Sciatic nerve (tissue), 2 donors: ENCODE measurements around the gene PLEKHB2. TPM values are rescaled to one million over a fixed set of nuclear protein-coding genes. Genes with fewer than 3 reads are reported as not detected.
"Not testable (repeated sequence)": the region's sequence is repeated elsewhere in the genome, so short reads cannot be mapped to it uniquely, and the experiment has no call there.

Source experiments
- ATAC-seq: fragments of 200-7000 bp; cut with Tn5 transposase; one replicate; pipeline ENCODE4 v1.9.1; 2020; ENCODE audit warnings: mild to moderate bottlenecking, moderate library complexity
- DNase-seq: peaks from one replicate; pipeline ENCODE4 v3.0.0-alpha.2; 2020; ENCODE audit warnings: low spot score
- intact Hi-C: fragments of 100-400 bp; cut with DNase I; formaldehyde crosslinking; loops from one replicate; pipeline ENCODE4 v1.14.2; 2022
- total RNA-seq: library from RNA; stranded (reverse); fragmentation: NEBNext Ultra II Directional; extraction: Animal tissue kit (Norgen Biotek cat#: 25700); gene quantifications from one replicate; pipeline ENCODE4 v1.2.1, GENCODE V29; 2021
- donor health status: DM: no; HTN: no; CAD: no.
- donor health status: DM: no; HTN: no; CAD: no.

PLEKHB2 gene
- total RNA-seq, 1 donor from 2014 or later: 52.0 TPM

GRCh38 chr2:131178050-131178449 is 72.9 kb downstream of the PLEKHB2 start:
- DNase-seq, ATAC-seq, intact Hi-C loops: not testable (repeated sequence)

GRCh38 chr2:131178721-131179418 is 73.7 kb downstream of the PLEKHB2 start:
- DNase-seq, intact Hi-C loops, ATAC-seq: not testable (repeated sequence)

GRCh38 chr2:131181451-131181850 is 76.3 kb downstream of the PLEKHB2 start:
- DNase-seq, intact Hi-C loops, ATAC-seq: not testable (repeated sequence)

GRCh38 chr2:131193421-131193820 is 88.3 kb downstream of the PLEKHB2 start:
- intact Hi-C loops, ATAC-seq, DNase-seq: not testable (repeated sequence)

GRCh38 chr2:131196186-131196585 is 91.0 kb downstream of the PLEKHB2 start:
- DNase-seq, ATAC-seq, intact Hi-C loops: not testable (repeated sequence)

Other genes starting within 250 kb of the PLEKHB2 start
- gene FAM168B, start 11.9 kb upstream of the PLEKHB2 start, total RNA-seq: 88.0 TPM
- 0.45 TPM for gene POTEE, start 104.2 kb downstream of the PLEKHB2 start, total RNA-seq